ENCODE data around the gene MED12L.

Gene MED12L

GRCh38 chr3:151267066-151267465 is 181.6 kb downstream of the MED12L start:
- no peak for DNase-seq

GRCh38 chr3:151268267-151269235 is 183.1 kb downstream of the MED12L start:
- no peak for DNase-seq

- DNase-seq: no peak
Measured at GRCh38 chr3:151269631-151270030, 184.2 kb downstream of the MED12L start.

GRCh38 chr3:151275091-151275490 is 189.6 kb downstream of the MED12L start:
- DNase-seq: no peak

- DNase-seq: no peak
Measured at GRCh38 chr3:151276038-151276686, 190.7 kb downstream of the MED12L start.

GRCh38 chr3:151276687-151277042 is 191.2 kb downstream of the MED12L start:
- DNase-seq: no peak

- DNase-seq: no peak
Measured at GRCh38 chr3:151278230-151278629, 192.8 kb downstream of the MED12L start, which contains the start of gene P2RY14. Gene P2RY14, minus strand, starts transcription at chr3:151278542. Its CDS starts 64,226 bp downstream, at chr3:151214316.

GRCh38 chr3:151281671-151282324 is 196.3 kb downstream of the MED12L start:
- no peak for DNase-seq

- no peak for DNase-seq
Measured at GRCh38 chr3:151282921-151283320, 197.5 kb downstream of the MED12L start.

- no peak for DNase-seq
Measured at GRCh38 chr3:151283387-151283786, 197.9 kb downstream of the MED12L start.

- DNase-seq: no peak
Measured at GRCh38 chr3:151283907-151284461, 198.5 kb downstream of the MED12L start.

- no peak for DNase-seq
Measured at GRCh38 chr3:151285940-151286339, 200.5 kb downstream of the MED12L start.

- DNase-seq: no peak
Measured at GRCh38 chr3:151289445-151289844, 204.0 kb downstream of the MED12L start.

- DNase-seq: no peak
Measured at GRCh38 chr3:151290673-151291072, 205.2 kb downstream of the MED12L start.

- no peak for DNase-seq
Measured at GRCh38 chr3:151293127-151293526, 207.7 kb downstream of the MED12L start.

- DNase-seq: no peak
Measured at GRCh38 chr3:151296226-151296625, 210.8 kb downstream of the MED12L start.

GRCh38 chr3:151297429-151297828 is 212.0 kb downstream of the MED12L start:
- no peak for DNase-seq

GRCh38 chr3:151299006-151299405 is 213.5 kb downstream of the MED12L start:
- no peak for DNase-seq

GRCh38 chr3:151300539-151300938 is 215.1 kb downstream of the MED12L start:
- DNase-seq: no peak

- DNase-seq: no peak
Measured at GRCh38 chr3:151301787-151302186, 216.3 kb downstream of the MED12L start.

GRCh38 chr3:151303751-151304150 is 218.3 kb downstream of the MED12L start:
- no peak for DNase-seq

- DNase-seq: no peak
Measured at GRCh38 chr3:151305060-151305774, 219.8 kb downstream of the MED12L start.

GRCh38 chr3:151305775-151306151 is 220.3 kb downstream of the MED12L start:
- DNase-seq: no peak
